Measurements from ENCODE around the gene SSTR3. TPM values are rescaled to one million over a fixed set of nuclear protein-coding genes. Genes with fewer than 3 reads are reported as not detected.

The SSTR3 gene
- total and polyA plus RNA-seq, 2 donors (not counting 1 experiment from before 2014, with no cell fraction given), result 0.64 to 0.98 TPM

- Mint-ChIP-seq H3K27ac (no peak overlapping the region), H3K27me3 (no peaks in the 10 kb centered on the region)
- CTCF ChIA-PET, result interaction anchor here (1.1 to 1.7 kb wide), 3 partner anchors 10 to 48 kb away, joined by 3 to 4 read pairs (median 4); no protein-coding TSS in a partner anchor
These were observed 1.0 kb downstream of the SSTR3 start for GRCh38 chr22:37211075-37211865.

More at GRCh38 chr22:37211075-37211865, 1.0 kb downstream of the SSTR3 start:
- Mint-ChIP-seq H3K4me1 (peaks cover 3% of the 10 kb centered on the region), H3K4me3 (no peak overlapping the region), H3K9me3 (ENCODE audit: insufficient read depth) (no peaks in the 10 kb centered on the region)
- 97% methylated on average over 23 of the region's 24 CpGs for WGBS (ENCODE audit: insufficient coverage)
- no peak for TF ChIP-seq EZH2 (IDR thresholded peaks at IDR 0.05; ENCODE audit: borderline replicate concordance, insufficient read depth, low read depth, low read length, poor library complexity, severe bottlenecking)
- TF ChIP-seq CTCF (IDR thresholded peaks at IDR 0.05), result no peak
- no peak for DNase-seq
- POLR2A ChIA-PET, result interaction anchor here (0.6 kb wide), 1 partner anchor 15 kb away, joined by 7 read pairs; no protein-coding TSS in a partner anchor
- no peak for ATAC-seq (ENCODE audit: low read depth)
- no peaks in the 10 kb centered on the region for H3K27me3 ChIP-seq (replicated peaks in 1 of 4; ENCODE audit: control extremely low read depth in 1 of 4, control insufficient read depth in 3 of 4, insufficient read depth in 4 of 4, low read length in 3 of 4)
- no peaks in the 10 kb centered on the region for H3K9me3 ChIP-seq (ENCODE audit: control extremely low read depth in 1 of 3, control insufficient read depth in 2 of 3, insufficient read depth in 1 of 3, low read length in 2 of 3)
- no peak overlapping the region for H3K4me2 ChIP-seq (replicated peaks; ENCODE audit: low read depth, low read length, poor library complexity, severe bottlenecking)
- no peaks in the 10 kb centered on the region for H3K36me3 ChIP-seq (replicated peaks in 1 of 2; ENCODE audit: control extremely low read depth in 1 of 2, control insufficient read depth in 1 of 2, extremely low read depth in 1 of 2, insufficient read depth in 2 of 2, low read length in 1 of 2)
- peaks cover 5% of the 10 kb centered on the region for H3K79me2 ChIP-seq (ENCODE audit: control insufficient read depth, insufficient read depth, low read length)
- no peaks in the 10 kb centered on the region for H4K20me1 ChIP-seq (ENCODE audit: control insufficient read depth, insufficient read depth, low read length, poor library complexity, severe bottlenecking)
- H3K27ac ChIP-seq (ENCODE audit: low read length in 2 of 2), result no peak overlapping the region
- H2AFZ ChIP-seq (ENCODE audit: insufficient read depth, low read depth, low read length, poor library complexity, severe bottlenecking), result no peak overlapping the region
- intact Hi-C loops (cut with micrococcal nuclease), result no loop called here
- peaks cover 0 to under 1% of the 10 kb centered on the region in 2 donors for H3K4me1 ChIP-seq (ENCODE audit: control insufficient read depth in 2 of 2, insufficient read depth in 2 of 2, low read length in 2 of 2)
- H3K9ac ChIP-seq (ENCODE audit: low read length), result no peak overlapping the region
- H3K4me3 ChIP-seq (ENCODE audit: control extremely low read depth in 1 of 5, extremely low read depth in 1 of 5, insufficient read depth in 1 of 5, low read depth in 2 of 5, low read length in 4 of 5), result no peak overlapping the region

Measured in B cell (primary cell).